Heart left ventricle (tissue), 13 donors: ENCODE measurements around the gene PIGP.
A peak's percentile ranks its signal among the peaks of the same experiment; 100 is the strongest.

ENCODE experiments used
- CTCF ChIP-seq, 12 donors: fragments of 200-600 bp; sonication (generic) in 4 of 12; IDR thresholded peaks; one replicate each; pipeline versions ENCODE4 v1.5.0 to v1.8.0; 2018 to 2022; ENCODE audit warnings: antibody characterized with exemption in 12 of 12, mild to moderate bottlenecking in 5 of 12
- POLR2A ChIP-seq, 2 donors: fragments of 450-650 bp; IDR thresholded peaks; one replicate each; pipeline ENCODE4 v1.6.1; 2017; ENCODE audit warnings: antibody characterized with exemption in 2 of 2, mild to moderate bottlenecking in 2 of 2, moderate library complexity in 2 of 2
- donor health status: ischemic (EF 13 %, LVEDD 7.1; RV severe dilation, severe dysfunction).
- donor health status: DM: no; HTN: yes; CAD: no.
- donor health status: DM: no; HTN: no; CAD: no.
- donor health status: ischemic (EF 25% LVEDD 6.9; RV normal size, moderate dysfunction).
- donor health status: ischemic (EF 25% LVEDD 5.7; RV mildly dilated, moderate dysfunction).
- donor health status: ischemic (EF 35%, LVEDD 5.7; RV mildly dilated, moderate dysfunction).
- donor health status: nonischemic (EF 11% LVEDD 7.7; RV severe dilation, severe dysfunction).
- donor health status: DM: yes; HTN: yes; CAD: no.
- donor health status: PGD.
- donor health status: ischemic (EF 29% LVEDD 5.4; RV normal size, mild dysfunction).
- donor health status: nonischemic (EF 23%, LVEDD 6.1; RV moderate dilation, normal function).

- TF ChIP-seq CTCF (IDR thresholded peaks at IDR 0.05): peak in 3 of 12 donors; percentile 14 to 28 (median 15)
- TF ChIP-seq POLR2A (IDR thresholded peaks at IDR 0.05): no peak
Observed at GRCh38 chr21:37073417-37074196, 736 bp upstream of the PIGP start.
